RWPE1 (cell line): ENCODE data around the gene NAIF1.
A peak's percentile ranks its signal among the peaks of the same experiment; 100 is the strongest.
"Not testable (repeated sequence)": the region's sequence is repeated elsewhere in the genome, so short reads cannot be mapped to it uniquely, and the experiment has no call there.

Experiments
- CTCF ChIA-PET: fragments of 350-600 bp; sonication (Branson Sonifier 250); formaldehyde crosslinking; extraction: SDS; loops from one replicate; lab custom pipeline; 2021; lab: Yijun Ruan, JAX
- POLR2A ChIA-PET: fragments of 400-600 bp; formaldehyde crosslinking; extraction: SDS; loops from one replicate; lab custom pipeline; 2020; ENCODE audit warnings: antibody characterized with exemption; ENCODE audit not compliant: low non-redundant PET; lab: Yijun Ruan, JAX
- DNase-seq: peaks from one replicate; pipeline ENCODE4 v3.0.0; 2012; ENCODE audit warnings: low spot score
- H3K27ac ChIP-seq: fragments of 450-650 bp; 2 replicates; pipeline ENCODE4 v1.5.1; 2017
- CTCF ChIP-seq: fragments of 450-650 bp; conservative IDR thresholded peaks from 2 replicates; pipeline ENCODE4 v1.5.1; 2017; ENCODE audit warnings: low read depth, mild to moderate bottlenecking

Gene NAIF1

GRCh38 chr9:128048663-128049062 is 18.5 kb downstream of the NAIF1 start:
- ChIA-PET POLR2A (interaction anchor here (0.7 kb wide), 1 partner anchor 20 kb away, joined by 4 read pairs; the partner anchor contains the start of gene SLC25A25), CTCF (interaction anchor here (0.6 kb wide), 1 partner anchor 264 kb away, joined by 3 read pairs; no protein-coding TSS in a partner anchor)

GRCh38 chr9:128047231-128047630 is 19.9 kb downstream of the NAIF1 start:
- no peak overlapping the region for H3K27ac ChIP-seq
- no peak for TF ChIP-seq CTCF
- no peak for DNase-seq
- ChIA-PET CTCF (interaction anchor here (1.7 to 2.1 kb wide), 2 partner anchors 12 to 105 kb away, joined by 8 to 17 read pairs; no protein-coding TSS in a partner anchor), POLR2A (no interaction called here)

More at GRCh38 chr9:128048663-128049062, 18.5 kb downstream of the NAIF1 start:
- no peak for TF ChIP-seq CTCF
- H3K27ac ChIP-seq: no peak overlapping the region
- peak; percentile 42 for DNase-seq

- TF ChIP-seq CTCF: no peak
- no peak overlapping the region for H3K27ac ChIP-seq
- ChIA-PET POLR2A (no interaction called here), CTCF (interaction anchor here (0.6 to 2.1 kb wide), 3 partner anchors 11 to 102 kb away, joined by 3 to 17 read pairs (median 3); no protein-coding TSS in a partner anchor)
- no peak for DNase-seq
Observed at GRCh38 chr9:128045831-128046230, 21.3 kb downstream of the NAIF1 start.

- CTCF ChIA-PET: interaction anchor here (0.6 to 2.1 kb wide), 3 partner anchors 10 to 101 kb away, joined by 3 to 17 read pairs (median 3); no protein-coding TSS in a partner anchor
- POLR2A ChIA-PET, H3K27ac ChIP-seq, DNase-seq: not testable (repeated sequence)
Observed at GRCh38 chr9:128045409-128045808, 21.7 kb downstream of the NAIF1 start.

- TF ChIP-seq CTCF: no peak
- POLR2A ChIA-PET: no interaction called here
- CTCF ChIA-PET: interaction anchor here (0.6 to 1.4 kb wide), 2 partner anchors 8 to 40 kb away, joined by 4 to 5 read pairs; no protein-coding TSS in a partner anchor
Observed at GRCh38 chr9:128043467-128043868, 23.7 kb downstream of the NAIF1 start.

GRCh38 chr9:128042043-128042442 is 25.1 kb downstream of the NAIF1 start:
- H3K27ac ChIP-seq: no peak overlapping the region
- ChIA-PET POLR2A (interaction anchor here (1.1 kb wide), 1 partner anchor 25 kb away, joined by 5 read pairs; the partner anchor contains the start of gene NAIF1), CTCF (interaction anchor here (0.7 to 1.0 kb wide), 2 partner anchors 16 to 98 kb away, joined by 3 to 7 read pairs; no protein-coding TSS in a partner anchor)
- TF ChIP-seq CTCF: no peak
- DNase-seq: no peak

More at GRCh38 chr9:128043467-128043868, 23.7 kb downstream of the NAIF1 start:
- H3K27ac ChIP-seq: no peak overlapping the region
- no peak for DNase-seq

GRCh38 chr9:128040783-128041182 is 26.3 kb downstream of the NAIF1 start:
- CTCF ChIA-PET, H3K27ac ChIP-seq, DNase-seq: not testable (repeated sequence)
- POLR2A ChIA-PET: interaction anchor here (0.5 kb wide), 1 partner anchor 584 kb away, joined by 3 read pairs; no protein-coding TSS in a partner anchor

- H3K27ac ChIP-seq, POLR2A ChIA-PET, DNase-seq: not testable (repeated sequence)
- CTCF ChIA-PET: interaction anchor here (0.8 to 3.2 kb wide), 3 partner anchors 81 to 106 kb away, joined by 4 to 68 read pairs (median 43); partner anchors contain the start of gene PIP5KL1
Observed at GRCh38 chr9:128036522-128036921, 30.6 kb downstream of the NAIF1 start.
